H1 (cell line): ENCODE results near the gene CHD6.

Source experiments
- NANOG ChIP-seq: IDR thresholded peaks from 2 replicates; pipeline ENCODE4 v1.6.1; 2011; ENCODE audit warnings: low read length, low read depth, mild to moderate bottlenecking, inconsistent platforms; ENCODE audit not compliant: insufficient read depth, poor library complexity, severe bottlenecking
- POLR2A ChIP-seq, 2 experiments: IDR thresholded peaks; 1 replicate in 1 of 2; 2 replicates in 1 of 2; pipeline ENCODE4 v1.6.1; 2011; ENCODE audit warnings: low read depth in 2 of 2, low read length in 2 of 2, mild to moderate bottlenecking in 2 of 2; ENCODE audit errors: control extremely low read depth in 1 of 2
- RAD21 ChIP-seq, 2 experiments: IDR thresholded peaks in 1 of 2; conservative IDR thresholded peaks in 1 of 2; 2 replicates each; pipeline ENCODE4 v1.6.1; 2011; ENCODE audit warnings: low read depth in 2 of 2, low read length in 2 of 2, improper control_type of control experiment in 1 of 2, inconsistent platforms in 1 of 2, mild to moderate bottlenecking in 1 of 2, moderate library complexity in 1 of 2
- RNF2 ChIP-seq: fragments of 200-900, 300-1000 bp; sonication (generic); IDR thresholded peaks from 2 replicates; pipeline ENCODE4 v1.7.1; 2016; ENCODE audit warnings: borderline replicate concordance, low read depth, mild to moderate bottlenecking, antibody characterized with exemption, low read length; ENCODE audit not compliant: poor library complexity, severe bottlenecking; ENCODE audit errors: missing control alignments
- SP1 ChIP-seq: IDR thresholded peaks from 2 replicates; pipeline ENCODE4 v1.6.1; 2011; ENCODE audit warnings: low read depth, low read length
- SP4 ChIP-seq: IDR thresholded peaks from 2 replicates; pipeline ENCODE4 v1.6.1; 2012; ENCODE audit warnings: low read length, inconsistent platforms
- TAF1 ChIP-seq: IDR thresholded peaks from 2 replicates; pipeline ENCODE4 v1.6.1; 2011; ENCODE audit warnings: mild to moderate bottlenecking, low read depth, low read length
- TF ChIP-seq, protein P1 (sequence below), 3 experiments: IDR thresholded peaks; 1 replicate in 2 of 3; 2 replicates in 1 of 3; pipeline versions ENCODE4 v1.5.1 to v1.6.1; 2011; ENCODE audit warnings: low read length in 3 of 3, mild to moderate bottlenecking in 3 of 3, inconsistent platforms in 2 of 3, low read depth in 1 of 3, moderate library complexity in 1 of 3; ENCODE audit not compliant: insufficient read depth in 1 of 3; ENCODE audit errors: control extremely low read depth in 1 of 3
- TF ChIP-seq, protein P2 (sequence below): IDR thresholded peaks from 2 replicates; pipeline ENCODE4 v1.6.1; 2011; ENCODE audit warnings: low read length, improper control_type of control experiment

DNA sequence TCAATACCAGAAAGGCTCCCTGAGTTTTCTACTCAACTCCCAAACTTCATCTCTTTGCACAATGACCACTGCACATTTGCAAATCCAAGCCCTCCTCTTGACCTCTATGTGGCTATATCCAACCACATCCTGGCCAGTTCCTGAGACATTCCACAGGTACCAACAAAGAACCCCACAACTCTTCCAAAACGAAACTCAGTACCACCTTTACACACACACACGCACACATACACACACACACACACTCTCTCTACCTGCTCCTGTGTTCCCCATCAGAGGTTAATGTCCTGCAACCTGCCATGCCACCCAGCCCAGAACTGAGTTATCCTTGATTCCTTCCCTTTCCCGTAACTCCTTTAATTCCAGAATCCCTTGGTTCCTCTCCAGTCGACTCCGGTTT is 58.5 kb downstream of the CHD6 start:
- TF ChIP-seq RAD21 (IDR thresholded peaks at IDR 0.05 in 1 of 2, conservative IDR thresholded peaks at IDR 0.05 in 1 of 2; ENCODE audit: low read depth in 2 of 2, low read length in 2 of 2) (no peak), POLR2A (IDR thresholded peaks at IDR 0.05; ENCODE audit: control extremely low read depth in 1 of 2, low read depth in 2 of 2, low read length in 2 of 2) (no peak), RNF2 (no peak), TAF1 (no peak), NANOG (no peak), SP1 (no peak), SP4 (no peak)
- TF ChIP-seq, protein P1, sequence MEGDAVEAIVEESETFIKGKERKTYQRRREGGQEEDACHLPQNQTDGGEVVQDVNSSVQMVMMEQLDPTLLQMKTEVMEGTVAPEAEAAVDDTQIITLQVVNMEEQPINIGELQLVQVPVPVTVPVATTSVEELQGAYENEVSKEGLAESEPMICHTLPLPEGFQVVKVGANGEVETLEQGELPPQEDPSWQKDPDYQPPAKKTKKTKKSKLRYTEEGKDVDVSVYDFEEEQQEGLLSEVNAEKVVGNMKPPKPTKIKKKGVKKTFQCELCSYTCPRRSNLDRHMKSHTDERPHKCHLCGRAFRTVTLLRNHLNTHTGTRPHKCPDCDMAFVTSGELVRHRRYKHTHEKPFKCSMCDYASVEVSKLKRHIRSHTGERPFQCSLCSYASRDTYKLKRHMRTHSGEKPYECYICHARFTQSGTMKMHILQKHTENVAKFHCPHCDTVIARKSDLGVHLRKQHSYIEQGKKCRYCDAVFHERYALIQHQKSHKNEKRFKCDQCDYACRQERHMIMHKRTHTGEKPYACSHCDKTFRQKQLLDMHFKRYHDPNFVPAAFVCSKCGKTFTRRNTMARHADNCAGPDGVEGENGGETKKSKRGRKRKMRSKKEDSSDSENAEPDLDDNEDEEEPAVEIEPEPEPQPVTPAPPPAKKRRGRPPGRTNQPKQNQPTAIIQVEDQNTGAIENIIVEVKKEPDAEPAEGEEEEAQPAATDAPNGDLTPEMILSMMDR (IDR thresholded peaks at IDR 0.05; ENCODE audit: control extremely low read depth in 1 of 3, insufficient read depth in 1 of 3, low read depth in 1 of 3, low read length in 3 of 3) = no peak
- TF ChIP-seq, protein P2, sequence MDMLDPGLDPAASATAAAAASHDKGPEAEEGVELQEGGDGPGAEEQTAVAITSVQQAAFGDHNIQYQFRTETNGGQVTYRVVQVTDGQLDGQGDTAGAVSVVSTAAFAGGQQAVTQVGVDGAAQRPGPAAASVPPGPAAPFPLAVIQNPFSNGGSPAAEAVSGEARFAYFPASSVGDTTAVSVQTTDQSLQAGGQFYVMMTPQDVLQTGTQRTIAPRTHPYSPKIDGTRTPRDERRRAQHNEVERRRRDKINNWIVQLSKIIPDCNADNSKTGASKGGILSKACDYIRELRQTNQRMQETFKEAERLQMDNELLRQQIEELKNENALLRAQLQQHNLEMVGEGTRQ = no peak
